ENCODE results near the gene STAB2.

DNA sequence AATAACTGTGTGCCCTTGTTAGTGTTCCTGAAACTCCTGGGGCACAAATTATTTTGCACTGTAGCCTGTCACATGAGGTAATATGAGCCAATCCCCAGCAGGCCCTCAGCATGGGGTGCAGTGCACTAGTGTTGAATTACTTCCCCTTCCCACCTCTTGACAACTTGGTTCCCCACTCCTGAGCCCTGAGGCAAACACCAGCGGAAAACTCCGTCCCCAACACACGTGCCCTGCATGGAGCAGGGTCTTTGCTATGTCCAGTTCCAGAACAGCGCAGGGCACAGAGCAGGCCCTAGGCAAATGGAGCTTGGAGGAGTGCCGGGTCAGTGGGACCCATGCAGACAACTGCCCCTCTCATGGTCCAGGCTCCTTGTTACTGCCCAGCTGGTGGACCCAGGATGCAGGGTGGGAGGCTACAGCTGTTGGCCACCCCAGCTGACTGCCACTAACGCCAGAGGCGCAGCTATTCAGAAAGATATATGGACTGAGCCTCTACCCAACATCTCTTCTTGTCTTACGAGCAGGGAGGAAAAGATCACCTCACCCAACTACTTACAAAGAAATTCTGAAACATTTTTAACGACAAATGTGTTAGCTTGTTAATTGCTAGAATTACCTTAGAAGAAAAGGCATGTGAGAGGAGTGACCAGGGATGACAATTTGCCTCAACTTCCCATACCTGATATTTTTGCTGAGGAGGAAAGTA lies 182.3 kb downstream of the STAB2 start:
- TF ChIP-seq, protein P1, sequence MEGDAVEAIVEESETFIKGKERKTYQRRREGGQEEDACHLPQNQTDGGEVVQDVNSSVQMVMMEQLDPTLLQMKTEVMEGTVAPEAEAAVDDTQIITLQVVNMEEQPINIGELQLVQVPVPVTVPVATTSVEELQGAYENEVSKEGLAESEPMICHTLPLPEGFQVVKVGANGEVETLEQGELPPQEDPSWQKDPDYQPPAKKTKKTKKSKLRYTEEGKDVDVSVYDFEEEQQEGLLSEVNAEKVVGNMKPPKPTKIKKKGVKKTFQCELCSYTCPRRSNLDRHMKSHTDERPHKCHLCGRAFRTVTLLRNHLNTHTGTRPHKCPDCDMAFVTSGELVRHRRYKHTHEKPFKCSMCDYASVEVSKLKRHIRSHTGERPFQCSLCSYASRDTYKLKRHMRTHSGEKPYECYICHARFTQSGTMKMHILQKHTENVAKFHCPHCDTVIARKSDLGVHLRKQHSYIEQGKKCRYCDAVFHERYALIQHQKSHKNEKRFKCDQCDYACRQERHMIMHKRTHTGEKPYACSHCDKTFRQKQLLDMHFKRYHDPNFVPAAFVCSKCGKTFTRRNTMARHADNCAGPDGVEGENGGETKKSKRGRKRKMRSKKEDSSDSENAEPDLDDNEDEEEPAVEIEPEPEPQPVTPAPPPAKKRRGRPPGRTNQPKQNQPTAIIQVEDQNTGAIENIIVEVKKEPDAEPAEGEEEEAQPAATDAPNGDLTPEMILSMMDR (IDR thresholded peaks at IDR 0.05; ENCODE audit: control extremely low read depth in 1 of 3, insufficient read depth in 1 of 3, low read depth in 1 of 3, low read length in 3 of 3) = no peak
- no peak for TF ChIP-seq GABPA (IDR thresholded peaks at IDR 0.05; ENCODE audit: borderline replicate concordance, insufficient read depth, low read length)
- no peak for TF ChIP-seq EGR1 (IDR thresholded peaks at IDR 0.05; ENCODE audit: borderline replicate concordance, low read depth, low read length)
- no peak for TF ChIP-seq POLR2A (IDR thresholded peaks at IDR 0.05; ENCODE audit: control extremely low read depth in 1 of 2, low read depth in 2 of 2, low read length in 2 of 2)
- no peak for TF ChIP-seq TAF1 (IDR thresholded peaks at IDR 0.05; ENCODE audit: low read depth, low read length)
